ENCODE results near the gene ULK2.
"Not testable (repeated sequence)": the region's sequence is repeated elsewhere in the genome, so short reads cannot be mapped to it uniquely, and the experiment has no call there.

The ULK2 gene

DNA sequence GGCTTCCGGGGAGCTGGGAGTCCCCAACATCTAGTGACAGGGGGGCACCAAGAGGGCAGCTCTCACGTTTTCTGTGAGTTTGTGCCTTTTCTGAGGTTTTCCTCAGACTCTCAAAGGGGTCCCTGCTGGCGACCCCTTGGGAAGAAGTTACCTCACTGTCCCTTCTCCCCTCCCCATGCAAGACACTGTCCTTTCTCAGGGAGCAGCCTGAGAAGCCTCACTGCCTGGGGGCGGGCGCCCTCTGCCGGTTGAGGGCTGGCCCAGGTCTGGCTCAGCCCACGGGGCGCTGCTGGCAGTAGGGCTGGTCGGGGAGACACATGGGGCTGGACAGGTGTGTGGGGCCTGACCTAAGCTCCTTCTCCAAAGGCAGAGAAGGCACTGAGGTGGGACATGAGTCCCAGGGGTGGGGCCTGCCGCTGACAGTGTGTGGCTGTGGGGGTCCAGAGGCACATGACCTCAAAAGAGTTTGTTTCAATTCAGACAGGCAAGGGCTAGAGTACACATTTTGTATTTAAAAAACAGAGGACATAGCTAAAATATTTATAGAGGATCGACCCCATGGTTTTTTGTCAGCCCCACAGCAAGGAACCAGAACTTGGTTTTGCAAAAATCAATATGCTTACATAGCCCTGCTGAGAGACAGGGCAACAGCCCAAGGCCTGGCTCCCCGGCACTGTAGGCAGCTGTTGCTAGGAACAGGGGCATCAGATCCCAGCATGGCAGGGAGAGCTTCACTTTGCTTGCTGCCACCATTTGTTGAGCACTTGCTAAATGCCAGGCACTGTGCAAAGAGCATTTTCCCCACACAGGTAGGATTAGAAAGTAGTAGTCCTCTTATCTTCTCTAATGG lies 101.1 kb downstream of the ULK2 start:
- DNase-seq, result peak; percentile 76

- DNase-seq, result no peak
These were observed 101.7 kb downstream of the ULK2 start for GRCh38 chr17:19766016-19766415.

- not testable (repeated sequence) for DNase-seq
These were observed 103.7 kb downstream of the ULK2 start for GRCh38 chr17:19763991-19764390.

GRCh38 chr17:19763416-19763815 lies 104.3 kb downstream of the ULK2 start:
- DNase-seq, result no peak

DNA sequence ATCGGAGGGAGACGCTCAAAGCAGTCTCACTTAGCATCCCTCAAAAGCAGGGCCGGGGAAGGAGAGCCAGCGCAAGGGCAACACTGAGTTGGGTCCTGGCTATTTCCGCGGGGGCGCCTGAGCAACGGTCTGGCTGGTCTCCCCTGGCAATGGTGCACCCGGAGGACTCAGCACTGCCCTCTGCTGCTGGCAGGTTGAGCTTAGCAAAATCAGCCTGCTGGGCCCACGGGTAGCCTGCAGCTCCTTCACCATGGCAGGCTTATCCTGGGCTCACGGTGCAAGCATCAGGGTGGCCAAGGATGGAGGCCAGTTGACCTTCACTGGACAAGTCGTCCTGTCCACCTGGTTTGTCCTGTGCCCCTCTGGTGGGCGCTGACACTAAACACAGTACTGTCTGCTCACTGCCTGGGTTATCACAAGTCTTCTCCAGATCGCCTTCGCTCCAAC lies 105.2 kb downstream of the ULK2 start:
- DNase-seq, result peak; percentile 53

GRCh38 chr17:19760746-19761145 lies 107.0 kb downstream of the ULK2 start:
- DNase-seq, result no peak

DNA sequence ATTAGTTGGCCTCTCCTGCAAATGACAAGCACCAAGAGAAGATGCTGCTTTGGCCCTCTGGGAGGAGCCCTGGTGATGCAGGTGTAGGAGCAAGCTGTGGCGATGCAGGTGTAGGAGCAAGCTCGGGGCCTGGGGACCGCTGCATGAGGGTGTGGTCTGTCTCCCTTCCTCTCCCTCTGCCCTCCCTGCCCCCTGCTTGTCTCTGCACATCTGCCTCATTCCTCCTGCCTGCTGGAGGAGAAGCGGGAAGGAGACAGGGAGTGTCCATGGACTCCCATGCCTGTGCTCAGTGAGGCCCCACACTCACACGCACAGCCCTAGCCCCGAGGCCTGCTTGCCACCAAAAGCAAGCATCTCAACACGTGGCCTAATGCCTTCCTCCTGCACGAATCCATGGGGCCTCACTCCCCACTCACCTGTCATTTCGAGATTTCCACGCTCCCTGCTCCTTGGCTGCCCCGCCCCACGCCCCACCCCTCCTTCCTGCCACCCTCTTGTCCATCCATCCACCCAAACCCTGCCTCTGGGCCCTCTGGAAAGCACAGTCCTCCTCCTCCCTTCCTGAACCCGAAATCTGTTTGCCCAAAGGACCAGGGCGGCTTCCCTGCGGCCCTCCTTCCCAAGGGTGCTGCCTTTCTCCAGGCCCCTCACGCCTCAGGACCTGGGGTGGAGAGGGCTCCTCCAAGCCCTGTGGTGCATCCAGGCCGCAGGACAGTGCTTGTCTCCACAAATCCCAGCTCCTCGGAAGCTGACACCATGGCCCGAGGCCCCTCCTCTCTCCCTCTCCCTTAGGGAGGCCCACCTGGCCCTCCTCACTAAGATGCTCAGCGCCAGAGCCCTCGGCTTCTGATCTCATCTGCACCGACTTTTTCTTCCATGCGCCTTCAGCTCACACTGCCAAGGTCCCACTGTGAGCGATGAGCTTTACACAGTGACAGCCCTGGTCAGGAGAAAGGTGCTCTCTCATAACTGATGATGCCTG lies 107.9 kb downstream of the ULK2 start:
- no peak for DNase-seq

- DNase-seq, result no peak
These were observed 110.1 kb downstream of the ULK2 start for GRCh38 chr17:19757536-19758180.

DNA sequence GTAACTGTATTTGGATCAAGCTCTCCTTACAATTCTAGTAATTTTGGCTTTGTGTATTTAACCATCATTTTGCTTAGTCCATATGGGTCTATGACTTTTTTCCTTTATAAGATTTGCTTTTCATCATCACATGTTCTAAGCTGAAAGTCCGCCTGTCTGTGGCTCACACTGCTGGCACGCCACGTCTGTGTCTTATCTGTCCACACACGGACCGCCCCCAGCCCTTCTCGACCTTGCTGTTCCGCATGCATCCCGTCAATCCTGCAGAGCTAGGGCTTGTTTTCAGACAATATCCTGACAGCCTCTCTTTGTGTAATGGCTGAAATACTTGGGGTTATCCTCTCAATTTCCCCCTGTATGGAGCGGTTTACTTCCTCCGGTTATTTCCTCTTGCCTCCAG lies 111.2 kb downstream of the ULK2 start:
- no peak for DNase-seq

- no peak for DNase-seq
These were observed 111.8 kb downstream of the ULK2 start for GRCh38 chr17:19755821-19756510.

DNA sequence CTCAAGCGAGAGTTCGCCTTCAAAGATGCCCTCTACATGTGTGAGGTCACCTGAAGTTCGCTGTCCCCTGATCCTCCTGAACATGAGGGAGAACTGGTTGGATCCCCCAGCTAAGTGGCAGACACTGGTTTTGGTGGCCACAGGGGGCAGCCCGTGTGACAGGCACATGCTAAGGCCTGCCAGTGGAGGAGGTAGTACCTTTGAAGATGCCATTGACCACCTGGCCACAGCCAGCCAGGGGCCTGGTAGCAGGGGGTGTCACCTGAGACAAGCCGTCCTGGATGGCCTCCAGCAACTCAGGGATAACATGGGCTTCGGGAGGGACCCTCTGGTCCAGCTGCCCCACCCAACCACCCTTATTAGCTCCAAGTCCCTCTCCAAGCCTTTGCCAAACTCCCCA lies 112.3 kb downstream of the ULK2 start:
- no peak for DNase-seq

DNA sequence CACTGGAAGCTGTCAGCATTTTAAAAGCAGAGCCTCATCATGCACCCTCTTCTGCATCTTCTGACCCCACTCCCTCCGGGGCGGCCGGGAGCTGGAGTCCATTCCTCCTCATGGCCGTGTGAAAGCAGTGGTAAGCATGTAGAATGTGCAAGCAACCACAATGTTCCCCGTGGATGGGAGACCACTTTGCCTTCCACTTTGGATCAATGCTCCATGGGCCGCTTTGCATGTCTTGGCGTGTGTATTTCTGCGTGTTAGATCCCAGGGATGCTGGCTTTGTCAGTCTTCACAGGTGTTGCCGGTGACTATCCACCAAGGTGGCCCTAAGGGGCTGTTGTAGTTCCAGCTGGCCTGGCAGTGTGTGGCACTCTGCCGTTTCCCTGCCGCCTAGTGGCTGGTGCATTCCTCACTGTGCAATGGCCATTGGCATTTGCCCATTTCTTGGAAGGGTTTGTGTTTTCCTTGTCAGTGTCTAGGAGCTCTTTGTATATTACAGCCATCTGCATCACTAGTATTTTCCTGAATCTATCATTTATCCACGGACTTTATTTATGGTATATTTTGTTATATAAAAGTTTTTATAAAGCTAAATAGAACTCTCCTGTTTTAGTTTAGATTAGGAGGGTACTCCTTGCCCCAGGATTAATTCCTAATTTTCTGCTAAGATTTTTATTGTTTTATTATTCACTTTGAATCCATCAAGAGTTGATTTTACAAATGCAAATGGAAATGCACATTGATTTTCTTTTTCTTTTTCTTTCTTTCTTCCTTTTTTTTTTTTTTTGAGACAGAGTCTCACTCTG lies 113.9 kb downstream of the ULK2 start:
- no peak for DNase-seq

DNA sequence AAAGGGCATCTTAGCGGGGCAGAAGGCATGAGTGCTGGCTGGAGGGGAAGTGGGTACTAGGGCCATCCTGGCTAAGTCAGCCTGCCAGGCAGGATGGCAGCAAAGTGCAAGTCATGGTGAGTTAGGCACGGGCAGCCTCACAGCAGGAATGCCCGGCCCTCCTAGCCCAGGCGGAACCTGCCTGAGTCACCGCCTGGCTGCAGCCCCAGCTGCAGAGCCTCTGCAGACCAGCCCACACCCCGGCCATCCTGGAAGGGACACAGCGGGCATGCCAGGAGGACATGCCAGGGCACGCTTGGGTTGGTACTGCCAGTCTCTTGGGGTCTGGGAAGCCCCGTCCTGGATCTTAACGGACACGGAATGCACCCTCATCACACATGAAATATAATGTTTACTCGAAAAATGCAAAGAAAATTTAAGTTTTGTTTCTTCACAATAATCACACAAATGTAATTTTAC lies 114.7 kb downstream of the ULK2 start:
- DNase-seq, result no peak

DNA sequence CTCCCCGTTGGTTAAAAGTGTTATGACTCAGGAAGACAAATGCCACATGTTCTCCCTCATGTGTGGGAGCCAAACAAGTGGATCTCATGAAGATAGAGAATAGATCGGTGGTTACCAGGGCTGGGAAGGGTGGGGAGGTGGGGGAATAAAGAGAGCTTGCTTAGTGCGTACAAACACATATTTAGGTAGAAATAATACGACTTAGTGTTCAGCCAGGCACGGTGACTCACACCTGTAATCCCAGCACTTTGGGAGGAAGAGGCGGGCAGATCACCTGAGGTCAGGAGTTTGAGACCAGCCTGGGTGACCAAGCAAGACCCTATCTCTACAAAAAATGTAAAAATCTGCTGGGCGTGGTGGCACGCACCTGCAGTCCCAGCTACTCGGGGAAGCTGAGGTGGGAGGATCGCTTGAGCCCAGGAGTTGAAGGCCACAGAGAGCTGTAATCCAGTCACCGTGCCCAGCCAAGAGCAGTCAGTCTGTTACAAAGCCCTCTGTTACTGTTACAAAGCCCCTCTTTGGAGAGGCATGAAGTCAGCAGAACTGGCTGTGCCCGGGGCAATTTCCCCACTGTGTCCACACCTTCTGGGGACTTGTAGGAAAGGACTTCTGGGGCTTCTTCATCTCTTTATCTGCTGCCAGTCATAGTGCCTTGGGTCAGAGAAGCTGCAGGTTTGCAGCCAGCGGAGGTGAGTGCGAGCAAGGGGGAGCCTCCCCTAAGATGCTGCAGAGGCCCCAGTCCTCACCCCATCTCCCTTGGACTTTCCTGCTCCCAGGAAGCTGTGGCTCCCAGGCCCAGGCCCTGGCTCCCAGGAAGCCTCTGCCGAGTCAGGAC lies 115.3 kb downstream of the ULK2 start:
- no peak for DNase-seq

DNA sequence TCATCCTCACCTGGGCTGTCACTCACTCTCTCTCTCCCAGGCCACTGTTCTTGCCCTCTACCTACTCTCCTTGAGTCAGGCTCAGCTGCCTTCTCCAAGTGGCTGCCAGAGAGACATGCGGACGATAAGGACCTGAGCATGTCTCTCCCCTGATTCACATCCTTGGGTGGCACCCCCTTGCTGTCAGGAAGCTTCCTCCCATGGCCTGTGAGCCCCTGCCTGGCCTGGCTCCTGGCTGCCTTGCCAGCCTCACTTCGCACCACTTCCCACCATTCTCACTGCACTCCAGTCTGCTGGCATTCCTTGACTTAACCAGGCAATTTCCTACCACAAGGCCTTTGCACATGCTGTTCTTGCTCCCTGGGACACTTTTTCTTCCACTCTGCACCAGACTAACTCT lies 116.9 kb downstream of the ULK2 start:
- DNase-seq, result no peak

GRCh38 chr17:19750020-19750572 lies 117.6 kb downstream of the ULK2 start:
- DNase-seq, result no peak

- DNase-seq, result no peak
These were observed 118.9 kb downstream of the ULK2 start for GRCh38 chr17:19748807-19749193.

GRCh38 chr17:19747829-19748806 lies 119.6 kb downstream of the ULK2 start, which contains the start of gene ALDH3A1:
Gene ALDH3A1, minus strand, starts transcription at chr17:19748298. Its CDS starts 3,169 bp downstream, at chr17:19745129.
- no peak for DNase-seq
